Astrocyte (in vitro differentiated cells and primary cell): ENCODE results near the gene BAIAP3.

ENCODE experiments used
- CTCF ChIP-seq: IDR thresholded peaks from 2 replicates; pipeline ENCODE4 v1.5.1; 2011; ENCODE audit warnings: low read depth, mild to moderate bottlenecking, inconsistent platforms, low read length, moderate library complexity; ENCODE audit not compliant: insufficient read depth
- EZH2 ChIP-seq: IDR thresholded peaks from 2 replicates; pipeline ENCODE4 v1.6.1; 2012; ENCODE audit warnings: mild to moderate bottlenecking, low read length, inconsistent platforms; ENCODE audit not compliant: insufficient read depth

- peak; percentile 21 for TF ChIP-seq EZH2
- TF ChIP-seq CTCF = no peak
Measured at GRCh38 chr16:1335211-1335971, 1.9 kb downstream of the BAIAP3 start.
